ENCODE data around the gene PPP1R12A. TPM values are rescaled to one million over a fixed set of nuclear protein-coding genes. Genes with fewer than 3 reads are reported as not detected.
A peak's percentile ranks its signal among the peaks of the same experiment; 100 is the strongest.
"Not testable (repeated sequence)": the region's sequence is repeated elsewhere in the genome, so short reads cannot be mapped to it uniquely, and the experiment has no call there.

Gene PPP1R12A
- total RNA-seq, 6 experiments from 2014 or later = 104 to 122 (median 113) TPM

DNA sequence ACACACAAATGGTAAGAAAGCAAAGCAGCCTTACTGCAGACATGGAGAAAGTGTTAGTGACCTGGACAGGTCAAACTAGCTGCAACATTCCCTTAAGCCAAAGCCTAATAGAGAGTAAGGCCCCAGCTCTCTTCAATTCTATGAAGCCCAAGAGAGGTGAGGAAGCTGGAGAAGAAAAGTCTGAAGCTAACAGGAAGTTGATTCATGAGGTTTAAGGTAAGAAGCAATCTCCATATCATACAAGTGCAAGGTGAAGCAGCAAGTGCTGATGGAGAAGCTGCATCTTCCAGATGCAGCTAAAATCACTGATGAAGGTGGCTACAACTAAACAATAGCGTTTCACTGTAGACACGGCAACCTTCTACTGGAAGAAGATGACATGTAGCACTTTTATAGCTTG lies 53.5 kb downstream of the PPP1R12A start:
- Mint-ChIP-seq H3K4me1 (ENCODE audit: low read depth) (peaks cover 73% of the 10 kb centered on the region), H3K27me3 (ENCODE audit: insufficient read depth) (no peaks in the 10 kb centered on the region; the same call in 1 of the 2 replicates), H3K9me3 (no peaks in the 10 kb centered on the region), H3K27ac (peak overlapping the region; percentile 15; the same call in 1 of the 2 replicates), H3K4me3 (no peak overlapping the region), H3K36me3 (ENCODE audit: low read depth) (peaks cover 29% of the 10 kb centered on the region)
- no peak for DNase-seq
- TF ChIP-seq, protein P1, sequence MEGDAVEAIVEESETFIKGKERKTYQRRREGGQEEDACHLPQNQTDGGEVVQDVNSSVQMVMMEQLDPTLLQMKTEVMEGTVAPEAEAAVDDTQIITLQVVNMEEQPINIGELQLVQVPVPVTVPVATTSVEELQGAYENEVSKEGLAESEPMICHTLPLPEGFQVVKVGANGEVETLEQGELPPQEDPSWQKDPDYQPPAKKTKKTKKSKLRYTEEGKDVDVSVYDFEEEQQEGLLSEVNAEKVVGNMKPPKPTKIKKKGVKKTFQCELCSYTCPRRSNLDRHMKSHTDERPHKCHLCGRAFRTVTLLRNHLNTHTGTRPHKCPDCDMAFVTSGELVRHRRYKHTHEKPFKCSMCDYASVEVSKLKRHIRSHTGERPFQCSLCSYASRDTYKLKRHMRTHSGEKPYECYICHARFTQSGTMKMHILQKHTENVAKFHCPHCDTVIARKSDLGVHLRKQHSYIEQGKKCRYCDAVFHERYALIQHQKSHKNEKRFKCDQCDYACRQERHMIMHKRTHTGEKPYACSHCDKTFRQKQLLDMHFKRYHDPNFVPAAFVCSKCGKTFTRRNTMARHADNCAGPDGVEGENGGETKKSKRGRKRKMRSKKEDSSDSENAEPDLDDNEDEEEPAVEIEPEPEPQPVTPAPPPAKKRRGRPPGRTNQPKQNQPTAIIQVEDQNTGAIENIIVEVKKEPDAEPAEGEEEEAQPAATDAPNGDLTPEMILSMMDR (IDR thresholded peaks at IDR 0.05) = no peak

GRCh38 chr12:79878506-79878905 lies 56.4 kb downstream of the PPP1R12A start:
- not testable (repeated sequence) for H3K9me3 Mint-ChIP-seq; DNase-seq; H3K4me3 Mint-ChIP-seq; H3K27me3 Mint-ChIP-seq (ENCODE audit: insufficient read depth)
- peaks cover 29% of the 10 kb centered on the region for H3K36me3 Mint-ChIP-seq (ENCODE audit: low read depth)
- H3K4me1 Mint-ChIP-seq (ENCODE audit: low read depth) = peaks cover 68% of the 10 kb centered on the region
- H3K27ac Mint-ChIP-seq = peak overlapping the region; percentile 53

GRCh38 chr12:79877246-79877645 lies 57.7 kb downstream of the PPP1R12A start:
- DNase-seq = no peak
- Mint-ChIP-seq H3K36me3 (ENCODE audit: low read depth) (peaks cover 37% of the 10 kb centered on the region), H3K4me1 (ENCODE audit: low read depth) (peaks cover 56% of the 10 kb centered on the region), H3K4me3 (no peak overlapping the region), H3K27ac (no peak overlapping the region), H3K27me3 (ENCODE audit: insufficient read depth) (no peaks in the 10 kb centered on the region; the same call in 1 of the 2 replicates), H3K9me3 (no peaks in the 10 kb centered on the region)
- TF ChIP-seq, protein P1 (IDR thresholded peaks at IDR 0.05) = no peak

- Mint-ChIP-seq H3K27me3 (ENCODE audit: insufficient read depth) (no peaks in the 10 kb centered on the region), H3K9me3 (no peaks in the 10 kb centered on the region), H3K4me3 (no peak overlapping the region), H3K36me3 (ENCODE audit: low read depth) (peaks cover 49% of the 10 kb centered on the region), H3K4me1 (ENCODE audit: low read depth) (peaks cover 43% of the 10 kb centered on the region), H3K27ac (no peak overlapping the region)
- no peak for DNase-seq
- TF ChIP-seq, protein P1 (IDR thresholded peaks at IDR 0.05) = no peak
Measured at GRCh38 chr12:79874665-79875064, 60.2 kb downstream of the PPP1R12A start.

DNA sequence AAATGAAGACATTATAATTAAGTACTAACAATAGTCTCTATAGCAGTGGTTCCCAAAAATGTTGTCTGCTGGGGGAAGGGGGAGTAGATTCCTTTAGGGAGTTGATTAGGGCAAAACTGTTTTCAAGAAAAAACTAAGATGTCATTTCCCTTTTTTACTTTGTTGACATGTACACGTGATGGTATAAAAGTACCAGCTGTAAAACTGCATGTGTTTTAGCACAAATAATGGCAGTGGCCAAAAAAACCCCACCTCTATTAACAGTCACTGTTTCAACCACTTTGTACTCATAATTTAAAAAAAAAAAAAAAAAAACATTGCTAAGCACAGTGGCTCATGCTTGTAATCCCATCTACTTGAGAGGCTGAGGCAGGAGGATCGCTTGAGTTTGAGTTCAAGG lies 61.7 kb downstream of the PPP1R12A start:
- TF ChIP-seq, protein P1 (IDR thresholded peaks at IDR 0.05) = no peak
- Mint-ChIP-seq H3K4me3 (no peak overlapping the region), H3K27me3 (ENCODE audit: insufficient read depth) (no peaks in the 10 kb centered on the region), H3K27ac (no peak overlapping the region), H3K4me1 (ENCODE audit: low read depth) (peaks cover 36% of the 10 kb centered on the region), H3K36me3 (ENCODE audit: low read depth) (peaks cover 57% of the 10 kb centered on the region), H3K9me3 (no peaks in the 10 kb centered on the region)
- DNase-seq = no peak

DNA sequence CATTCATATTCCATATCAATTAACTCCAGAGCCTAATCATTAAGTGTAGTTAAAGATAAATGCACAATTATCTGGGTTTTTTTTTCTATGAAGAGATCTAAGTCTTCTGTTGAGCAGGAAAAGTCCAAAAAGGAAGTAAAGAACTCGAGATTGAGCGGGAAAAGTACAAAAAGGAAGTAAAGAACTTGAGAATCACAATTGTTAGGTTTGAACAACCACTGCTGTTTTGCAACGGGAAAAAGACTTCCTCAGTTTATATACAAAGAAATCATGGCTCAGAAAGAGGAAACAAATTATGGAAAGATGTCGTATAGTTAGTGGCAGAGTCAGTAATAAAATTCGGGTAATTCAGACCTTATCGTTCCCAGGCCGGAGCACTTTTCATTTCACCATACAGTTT lies 63.3 kb downstream of the PPP1R12A start:
- no peak overlapping the region for H3K4me3 Mint-ChIP-seq
- H3K36me3 Mint-ChIP-seq (ENCODE audit: low read depth) = peaks cover 61% of the 10 kb centered on the region
- H3K4me1 Mint-ChIP-seq (ENCODE audit: low read depth) = peaks cover 35% of the 10 kb centered on the region
- H3K27ac Mint-ChIP-seq = no peak overlapping the region
- no peak for DNase-seq
- no peaks in the 10 kb centered on the region for H3K9me3 Mint-ChIP-seq
- TF ChIP-seq, protein P1 (IDR thresholded peaks at IDR 0.05) = no peak
- H3K27me3 Mint-ChIP-seq (ENCODE audit: insufficient read depth) = no peaks in the 10 kb centered on the region

Data from HFFc6 (cell line).